Sigmoid colon (tissue), 7 donors: ENCODE measurements around the gene IL6R. TPM values are rescaled to one million over a fixed set of nuclear protein-coding genes. Genes with fewer than 3 reads are reported as not detected.
A peak's percentile ranks its signal among the peaks of the same experiment; 100 is the strongest.
"Not testable (repeated sequence)": the region's sequence is repeated elsewhere in the genome, so short reads cannot be mapped to it uniquely, and the experiment has no call there.

Source experiments
- DNase-seq: peaks from one replicate; pipeline ENCODE4 v3.0.0-alpha.2; 2019
- H3K27ac ChIP-seq, 4 donors: fragments of 200-600 bp; sonication (generic); one replicate each; pipeline ENCODE4 v1.5.1; 2016 to 2019; ENCODE audit warnings: mild to moderate bottlenecking in 1 of 4
- H3K27me3 ChIP-seq, 3 donors: fragments of 200-600 bp; sonication (generic); one replicate each; pipeline ENCODE4 v1.5.1; 2019; ENCODE audit warnings: mild to moderate bottlenecking in 1 of 3
- H3K36me3 ChIP-seq, 4 donors: fragments of 200-600 bp; sonication (generic); one replicate each; pipeline ENCODE4 v1.5.1; 2016 to 2019
- H3K4me1 ChIP-seq, 4 donors: fragments of 200-600 bp; sonication (generic); one replicate each; pipeline ENCODE4 v1.5.1; 2017 to 2019
- H3K4me3 ChIP-seq, 4 donors: fragments of 200-600 bp; sonication (generic); one replicate each; pipeline ENCODE4 v1.5.1; 2017 to 2019; ENCODE audit warnings: mild to moderate bottlenecking in 2 of 4, moderate library complexity in 1 of 4
- H3K9me3 ChIP-seq, 4 donors: fragments of 200-600 bp in 3 of 4; sonication (generic) in 3 of 4; one replicate each; pipeline versions ENCODE4 v1.5.1 to v1.6.1; 2013 to 2019
- EP300 ChIP-seq, 4 donors: sonication (generic); formaldehyde crosslinking; IDR thresholded peaks; one replicate each; pipeline ENCODE4 v1.6.1; 2017; ENCODE audit warnings: antibody characterized with exemption in 4 of 4
- POLR2A ChIP-seq, 2 donors: fragments of 450-650 bp; IDR thresholded peaks; one replicate each; pipeline ENCODE4 v1.6.1; 2016; ENCODE audit warnings: antibody characterized with exemption in 2 of 2, mild to moderate bottlenecking in 2 of 2, moderate library complexity in 2 of 2
- POLR2AphosphoS5 ChIP-seq, 4 donors: sonication (generic); formaldehyde crosslinking; IDR thresholded peaks; one replicate each; pipeline ENCODE4 v1.6.1; 2017; ENCODE audit warnings: antibody characterized with exemption in 4 of 4
- WGBS, 2 donors: extraction: QIAGEN DNeasy Blood & Tissue Kit; methylation state at CpG; one replicate each; pipeline ENCODE4 v1.1.7; 2013; 5-methylcytosine and 5-hydroxymethylcytosine counted together
- intact Hi-C: fragments of 100-400 bp; cut with DNase I; formaldehyde crosslinking; loops from one replicate; pipeline ENCODE4 v1.15.1; 2023
- polyA plus RNA-seq, 3 donors: library from polyadenylated mRNA; stranded (reverse); fragments of 200-250 nt; gene quantifications; one replicate each; pipeline ENCODE4 v1.2.3, GENCODE V29; 2013
- total RNA-seq, 4 donors: library from RNA; depleted of rRNA; stranded (reverse); fragments of >200 nt; gene quantifications; one replicate each; pipeline ENCODE4 v1.1.0, GENCODE V29; 2016
- TF ChIP-seq, protein P1 (sequence below), 4 experiments: fragments of 450-650 bp in 3 of 4; fragments of 200-600 bp in 1 of 4; IDR thresholded peaks; one replicate each; pipeline ENCODE4 v1.5.1; 2016 to 2019; ENCODE audit warnings: antibody characterized with exemption in 4 of 4, mild to moderate bottlenecking in 3 of 4, moderate library complexity in 2 of 4
- donor health status: healthy with polysubstance abuse.
- donor health status: Bipolar disorder and iron deficiency.
- donor health status: healthy.

The IL6R gene
- total RNA-seq (10 to 100 TPM; 22.9 to 40.2 (median 36.6) TPM), polyA plus RNA-seq (10 to 100 TPM in 1 of 3 donors, 1 to 10 TPM in 2; 3.0 to 18.4 (median 7.6) TPM)

DNA sequence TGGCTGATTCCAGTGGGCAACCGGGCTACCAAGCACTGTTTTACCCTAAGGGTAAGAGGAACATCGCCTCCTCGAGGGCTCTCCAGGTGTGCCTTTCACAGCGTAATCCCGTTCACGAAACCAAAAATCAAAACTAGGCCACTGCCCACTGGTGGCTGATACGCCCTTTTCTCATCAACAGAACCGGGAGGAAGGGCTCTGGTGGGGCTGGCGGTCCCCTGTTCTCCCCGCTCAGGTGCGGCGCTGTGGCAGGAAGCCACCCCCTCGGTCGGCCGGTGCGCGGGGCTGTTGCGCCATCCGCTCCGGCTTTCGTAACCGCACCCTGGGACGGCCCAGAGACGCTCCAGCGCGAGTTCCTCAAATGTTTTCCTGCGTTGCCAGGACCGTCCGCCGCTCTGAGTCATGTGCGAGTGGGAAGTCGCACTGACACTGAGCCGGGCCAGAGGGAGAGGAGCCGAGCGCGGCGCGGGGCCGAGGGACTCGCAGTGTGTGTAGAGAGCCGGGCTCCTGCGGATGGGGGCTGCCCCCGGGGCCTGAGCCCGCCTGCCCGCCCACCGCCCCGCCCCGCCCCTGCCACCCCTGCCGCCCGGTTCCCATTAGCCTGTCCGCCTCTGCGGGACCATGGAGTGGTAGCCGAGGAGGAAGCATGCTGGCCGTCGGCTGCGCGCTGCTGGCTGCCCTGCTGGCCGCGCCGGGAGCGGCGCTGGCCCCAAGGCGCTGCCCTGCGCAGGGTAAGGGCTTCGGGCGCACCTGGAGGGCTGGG lies at the start of gene IL6R:
Gene IL6R (plus strand): TSS at position 360 of the 763 bp plus-strand sequence. CDS start 287 bp downstream, at position 647.
- WGBS, 2 donors: 0 to 1% methylated on average over 66 of the region's 66 CpGs
- Histone ChIP-seq H3K27me3 (no peaks in the 10 kb centered on the region), H3K36me3 (no peaks in the 10 kb centered on the region), H3K9me3 (no peaks in the 10 kb centered on the region), H3K4me3 (peak within 1 kb of the TSS; percentile 65 to 90 (median 84)), H3K4me1 (peaks cover 0 to 47% (median 44%) of the 10 kb centered on the region in 4 donors), H3K27ac (peak within 1 kb of the TSS; percentile 98 to 99 (median 98))
- TF ChIP-seq POLR2A (IDR thresholded peaks at IDR 0.05): peak; percentile 57 to 82
- TF ChIP-seq, protein P1, sequence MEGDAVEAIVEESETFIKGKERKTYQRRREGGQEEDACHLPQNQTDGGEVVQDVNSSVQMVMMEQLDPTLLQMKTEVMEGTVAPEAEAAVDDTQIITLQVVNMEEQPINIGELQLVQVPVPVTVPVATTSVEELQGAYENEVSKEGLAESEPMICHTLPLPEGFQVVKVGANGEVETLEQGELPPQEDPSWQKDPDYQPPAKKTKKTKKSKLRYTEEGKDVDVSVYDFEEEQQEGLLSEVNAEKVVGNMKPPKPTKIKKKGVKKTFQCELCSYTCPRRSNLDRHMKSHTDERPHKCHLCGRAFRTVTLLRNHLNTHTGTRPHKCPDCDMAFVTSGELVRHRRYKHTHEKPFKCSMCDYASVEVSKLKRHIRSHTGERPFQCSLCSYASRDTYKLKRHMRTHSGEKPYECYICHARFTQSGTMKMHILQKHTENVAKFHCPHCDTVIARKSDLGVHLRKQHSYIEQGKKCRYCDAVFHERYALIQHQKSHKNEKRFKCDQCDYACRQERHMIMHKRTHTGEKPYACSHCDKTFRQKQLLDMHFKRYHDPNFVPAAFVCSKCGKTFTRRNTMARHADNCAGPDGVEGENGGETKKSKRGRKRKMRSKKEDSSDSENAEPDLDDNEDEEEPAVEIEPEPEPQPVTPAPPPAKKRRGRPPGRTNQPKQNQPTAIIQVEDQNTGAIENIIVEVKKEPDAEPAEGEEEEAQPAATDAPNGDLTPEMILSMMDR (IDR thresholded peaks at IDR 0.05): peak; percentile 40 to 52 (median 52)
- peak; percentile 98 to 99 (median 98) for TF ChIP-seq POLR2AphosphoS5 (IDR thresholded peaks at IDR 0.05)
- TF ChIP-seq EP300 (IDR thresholded peaks at IDR 0.05): peak in 3 of 4 donors; percentile 61 to 85 (median 70)
- intact Hi-C loops: loop anchor here (2.0 to 5.0 kb wide), 3 partner anchors 62 to 152 kb away; partner anchors contain the start of gene UBE2Q1
- peak; percentile 99 for DNase-seq

DNA sequence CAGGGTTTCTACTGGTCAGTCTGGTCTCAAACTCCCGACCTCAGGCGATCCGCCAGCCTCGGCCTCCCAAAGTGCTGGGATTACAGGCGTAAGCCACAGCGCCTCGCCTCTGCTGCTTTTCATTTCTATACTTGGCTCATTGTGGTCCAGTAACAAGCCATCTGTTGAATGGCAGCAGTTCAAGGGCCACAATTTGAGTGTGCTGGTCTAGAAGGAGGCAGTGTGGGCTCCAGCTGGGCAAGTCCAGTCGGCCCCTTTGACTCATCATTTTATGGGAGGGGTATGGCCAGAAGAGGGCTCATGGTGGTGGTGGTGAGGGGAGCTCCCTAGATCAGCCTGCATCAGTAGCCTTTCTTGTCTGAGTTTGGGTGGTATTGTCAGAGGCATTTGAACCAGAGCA lies 46.6 kb upstream of the IL6R start:
- Histone ChIP-seq H3K9me3 (no peaks in the 10 kb centered on the region), H3K27ac (no peak overlapping the region), H3K36me3 (no peaks in the 10 kb centered on the region), H3K27me3 (no peaks in the 10 kb centered on the region), H3K4me1 (peaks cover 0 to 4% (median 2%) of the 10 kb centered on the region in 4 donors), H3K4me3 (no peak overlapping the region)
- TF ChIP-seq, protein P1 (IDR thresholded peaks at IDR 0.05): no peak
- no peak for TF ChIP-seq POLR2A (IDR thresholded peaks at IDR 0.05)
- no peak for TF ChIP-seq EP300 (IDR thresholded peaks at IDR 0.05)
- TF ChIP-seq POLR2AphosphoS5 (IDR thresholded peaks at IDR 0.05): no peak
- intact Hi-C loops: no loop called here
- WGBS, 2 donors: 90 to 94% methylated on average over 8 of the region's 8 CpGs
- no peak for DNase-seq

DNA sequence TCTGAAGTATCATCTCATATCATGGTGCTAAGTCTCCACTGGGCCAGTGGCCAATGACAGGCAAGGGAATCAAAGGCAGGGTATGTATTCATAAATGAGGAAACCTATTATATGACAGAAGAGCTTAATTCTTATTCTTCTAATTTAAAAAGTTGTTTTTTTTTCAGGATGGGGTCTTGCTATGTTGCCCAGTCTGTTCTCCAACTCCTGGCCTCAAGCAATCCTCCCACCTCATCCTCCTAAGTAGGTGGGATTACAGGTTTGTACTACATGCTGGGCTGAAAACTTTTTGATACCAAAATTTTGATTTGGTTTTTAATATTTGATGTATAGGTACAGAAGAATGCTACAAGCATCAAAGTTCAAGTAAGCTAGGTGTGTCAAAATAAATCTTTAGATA lies 44.9 kb upstream of the IL6R start:
- TF ChIP-seq, protein P1 (IDR thresholded peaks at IDR 0.05): no peak
- TF ChIP-seq POLR2AphosphoS5 (IDR thresholded peaks at IDR 0.05): no peak
- TF ChIP-seq EP300 (IDR thresholded peaks at IDR 0.05): no peak
- TF ChIP-seq POLR2A (IDR thresholded peaks at IDR 0.05): no peak
- Histone ChIP-seq H3K4me3 (no peak overlapping the region), H3K9me3 (no peaks in the 10 kb centered on the region), H3K27ac (no peak overlapping the region), H3K27me3 (no peaks in the 10 kb centered on the region), H3K4me1 (no peaks in the 10 kb centered on the region), H3K36me3 (no peaks in the 10 kb centered on the region)
- intact Hi-C loops: no loop called here
- DNase-seq: no peak

DNA sequence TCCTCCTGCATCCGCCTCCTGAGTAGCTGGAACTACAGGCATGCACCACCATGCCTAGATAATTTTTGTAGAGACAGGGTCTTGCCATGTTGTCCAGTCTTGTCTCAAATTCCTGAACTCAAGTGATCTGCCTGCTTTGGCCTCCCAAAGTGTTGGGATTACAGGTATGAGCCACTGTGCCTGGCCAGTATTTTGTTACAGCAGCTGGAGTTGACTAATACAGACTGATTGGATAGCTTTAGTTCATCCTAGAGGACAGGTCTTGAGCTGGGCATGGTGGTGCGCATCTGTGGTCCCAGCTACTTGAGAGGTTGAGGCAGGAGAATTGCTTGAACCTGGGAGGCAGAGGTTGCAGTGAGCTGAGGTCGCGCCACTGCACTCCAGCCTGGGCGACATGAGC lies 44.3 kb upstream of the IL6R start:
- H3K27me3 ChIP-seq, DNase-seq, H3K4me1 ChIP-seq, H3K36me3 ChIP-seq, H3K27ac ChIP-seq, H3K9me3 ChIP-seq, intact Hi-C loops, H3K4me3 ChIP-seq: not testable (repeated sequence)
- 83 to 96% methylated on average over 5 of the region's 5 CpGs for WGBS, 2 donors

DNA sequence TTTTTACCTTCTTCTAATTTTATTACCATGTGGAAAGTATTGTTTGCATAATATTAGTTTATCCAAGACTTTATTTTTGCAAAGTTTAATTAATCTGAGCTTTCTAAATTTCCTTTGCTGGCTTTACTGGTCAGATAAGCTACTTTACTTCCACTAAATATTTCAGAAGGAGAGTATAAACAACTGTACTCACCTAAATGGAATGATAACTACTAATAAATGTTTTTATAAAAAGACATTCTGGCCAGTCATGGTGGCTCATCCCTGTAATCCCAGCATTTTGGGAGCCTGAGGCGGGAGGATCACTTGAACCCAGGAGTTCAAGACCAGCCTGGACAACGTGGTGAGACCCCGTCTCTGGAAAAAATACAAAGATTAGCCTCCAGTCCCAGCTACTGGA lies 43.8 kb upstream of the IL6R start:
- no peaks in the 10 kb centered on the region for H3K4me1 ChIP-seq
- H3K27ac ChIP-seq: no peak overlapping the region
- H3K27me3 ChIP-seq: no peaks in the 10 kb centered on the region
- no peaks in the 10 kb centered on the region for H3K36me3 ChIP-seq
- WGBS, 2 donors: 73 to 74% methylated on average over 3 of the region's 3 CpGs
- intact Hi-C loops: no loop called here
- no peak for DNase-seq
- H3K4me3 ChIP-seq: no peak overlapping the region
- no peaks in the 10 kb centered on the region for H3K9me3 ChIP-seq
- TF ChIP-seq POLR2A (IDR thresholded peaks at IDR 0.05): no peak
- no peak for TF ChIP-seq POLR2AphosphoS5 (IDR thresholded peaks at IDR 0.05)
- TF ChIP-seq EP300 (IDR thresholded peaks at IDR 0.05): no peak
- TF ChIP-seq, protein P1 (IDR thresholded peaks at IDR 0.05): no peak
